ENCODE results near the gene PRKAB1.

Gene PRKAB1

GRCh38 chr12:119664642-119665041, 3.3 kb upstream of the PRKAB1 start:
- no peak for DNase-seq (ENCODE audit: low read depth)
- no peak overlapping the region for H3K4me3 ChIP-seq (ENCODE audit: low read depth, low read length)
- TF ChIP-seq CTCF (IDR thresholded peaks at IDR 0.05; ENCODE audit: insufficient read depth, low read depth, low read length, missing control alignments), result no peak

DNA sequence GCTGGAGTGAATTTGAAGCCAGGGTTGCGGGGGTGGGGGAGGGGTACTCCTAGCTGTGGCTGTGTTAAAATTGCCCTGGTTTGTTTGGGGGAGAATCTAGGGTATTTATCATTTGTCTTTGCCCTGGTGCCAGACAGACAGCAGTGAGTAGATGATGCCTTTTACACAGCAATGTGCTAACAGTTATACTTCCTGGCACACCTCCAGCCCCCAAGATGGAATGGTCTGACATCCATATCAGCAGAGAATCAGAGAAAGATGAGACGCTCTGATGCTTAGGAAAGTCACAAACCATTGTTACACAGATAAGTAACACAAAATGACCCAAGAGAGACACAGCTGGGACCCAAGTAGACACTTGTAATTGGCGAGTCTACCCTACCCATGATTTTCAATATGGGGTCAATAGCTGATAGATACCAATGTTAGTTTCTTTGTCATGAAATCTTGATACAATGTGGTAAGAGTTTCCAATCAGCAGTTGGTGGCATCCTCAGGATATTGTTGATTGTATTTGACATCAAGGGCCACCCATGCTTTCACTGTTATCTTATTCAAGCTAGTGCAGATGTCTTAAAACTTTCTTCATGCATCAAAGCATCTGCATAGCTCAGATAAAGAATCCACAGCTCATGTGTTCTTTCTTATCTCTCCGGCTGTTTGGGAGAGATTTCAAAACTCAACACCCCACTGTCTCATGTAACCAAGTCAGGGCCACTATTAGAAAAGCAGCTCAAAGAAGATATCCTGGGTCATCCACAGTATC, 2.6 kb upstream of the PRKAB1 start:
- no peak for DNase-seq (ENCODE audit: low read depth)
- no peak overlapping the region for H3K4me3 ChIP-seq (ENCODE audit: low read depth, low read length)
- no peak for TF ChIP-seq CTCF (IDR thresholded peaks at IDR 0.05; ENCODE audit: insufficient read depth, low read depth, low read length, missing control alignments)

- H3K4me3 ChIP-seq (ENCODE audit: low read depth, low read length), result peak overlapping the region; percentile 71
- no peak for TF ChIP-seq CTCF (IDR thresholded peaks at IDR 0.05; ENCODE audit: insufficient read depth, low read depth, low read length, missing control alignments)
- DNase-seq (ENCODE audit: low read depth), result peak; percentile 54
Measured at GRCh38 chr12:119666226-119666795, 1.6 kb upstream of the PRKAB1 start.

DNA sequence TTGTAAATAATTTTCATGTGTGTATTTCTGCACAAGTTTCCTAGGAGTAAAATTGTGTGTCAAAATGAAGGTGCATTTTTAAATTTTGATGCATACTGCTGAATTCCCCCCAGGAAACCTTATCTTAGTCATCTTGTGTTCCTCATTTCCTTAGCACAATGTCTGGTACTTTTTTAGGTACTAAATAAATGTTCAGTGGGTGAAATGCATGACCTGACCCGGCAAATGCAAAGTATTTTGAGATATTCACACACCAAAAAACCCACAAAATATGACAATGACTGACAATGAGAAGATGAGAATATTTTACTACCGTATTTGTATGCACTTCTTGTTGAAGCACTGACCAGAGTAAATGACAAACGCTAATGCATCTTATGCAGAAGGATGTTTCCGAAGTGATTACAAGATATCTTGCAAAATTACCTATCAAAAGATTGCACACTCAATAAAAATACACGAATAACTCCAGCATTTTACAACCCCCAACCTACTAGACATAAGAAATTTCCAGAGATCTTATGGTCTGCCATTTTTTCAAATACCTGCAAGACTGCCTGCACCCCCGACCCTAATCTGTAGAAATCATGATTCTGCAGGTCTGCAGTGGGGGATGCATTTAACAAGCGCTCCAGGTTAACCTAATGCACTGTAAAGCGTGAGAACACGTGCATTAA, 895 bp upstream of the PRKAB1 start:
- peak; percentile 74 for DNase-seq (ENCODE audit: low read depth)
- H3K4me3 ChIP-seq (ENCODE audit: low read depth, low read length), result peak overlapping the region; percentile 71
- TF ChIP-seq CTCF (IDR thresholded peaks at IDR 0.05; ENCODE audit: insufficient read depth, low read depth, low read length, missing control alignments), result no peak

- peak overlapping the region; percentile 97 for H3K4me3 ChIP-seq (ENCODE audit: low read depth, low read length)
- DNase-seq (ENCODE audit: low read depth), result no peak
- no peak for TF ChIP-seq CTCF (IDR thresholded peaks at IDR 0.05; ENCODE audit: insufficient read depth, low read depth, low read length, missing control alignments)
Measured at GRCh38 chr12:119668324-119668841, 450 bp downstream of the PRKAB1 start.

GRCh38 chr12:119669744-119670472, 2.0 kb downstream of the PRKAB1 start:
- no peak for TF ChIP-seq CTCF (IDR thresholded peaks at IDR 0.05; ENCODE audit: insufficient read depth, low read depth, low read length, missing control alignments)
- H3K4me3 ChIP-seq (ENCODE audit: low read depth, low read length), result peak overlapping the region; percentile 97

More at GRCh38 chr12:119669744-119670472, 2.0 kb downstream of the PRKAB1 start:
- DNase-seq (ENCODE audit: low read depth), result no peak

Data from GM12865 (cell line).